CD4-positive, alpha-beta T cell (primary cell): ENCODE measurements around the gene SLC13A3. TPM values are rescaled to one million over a fixed set of nuclear protein-coding genes. Genes with fewer than 3 reads are reported as not detected.
A peak's percentile ranks its signal among the peaks of the same experiment; 100 is the strongest.

ENCODE experiments used
- ATAC-seq: fragments of 200-7000 bp; cut with Tn5 transposase; one replicate; pipeline ENCODE4 v1.10.0; 2022; ENCODE audit warnings: mild to moderate bottlenecking; ENCODE audit not compliant: poor library complexity
- CTCF ChIA-PET: fragments of 350-600 bp; sonication (Branson Sonifier 250); formaldehyde crosslinking; loops from one replicate; lab custom pipeline; 2021; ENCODE audit warnings: antibody characterized with exemption, inconsistent platforms; lab: Charles Lee
- POLR2A ChIA-PET: fragments of 350-600 bp; sonication (Branson Sonifier 250); formaldehyde crosslinking; loops from one replicate; lab custom pipeline; 2021; ENCODE audit warnings: antibody characterized with exemption, inconsistent platforms; lab: Charles Lee
- DNase-seq, 14 experiments: peaks; one replicate each; pipeline ENCODE4 v3.0.0-alpha.2; 2013 to 2020; ENCODE audit warnings: mixed read lengths in 2 of 14
- H3K27ac ChIP-seq, 2 donors: one replicate each; pipeline versions ENCODE4 v1.5.1 to v1.7.0; 2013; ENCODE audit warnings: low read length in 2 of 2, low read depth in 1 of 2, mild to moderate bottlenecking in 1 of 2
- H3K27me3 ChIP-seq, 2 experiments: 1 replicate in 1 of 2; 2 replicates in 1 of 2; pipeline versions ENCODE4 v1.6.1 to v1.7.0; 2013; ENCODE audit warnings: low read length in 2 of 2, control low read depth in 1 of 2, mild to moderate bottlenecking in 1 of 2, moderate library complexity in 1 of 2; ENCODE audit not compliant: insufficient read depth in 2 of 2, control insufficient read depth in 1 of 2
- H3K36me3 ChIP-seq: one replicate; pipeline ENCODE4 v1.6.1; 2013; ENCODE audit warnings: low read length, control low read depth; ENCODE audit not compliant: insufficient read depth
- H3K4me1 ChIP-seq: one replicate; pipeline ENCODE4 v1.6.1; 2013; ENCODE audit warnings: low read length, control low read depth; ENCODE audit not compliant: insufficient read depth
- H3K4me3 ChIP-seq: one replicate; pipeline ENCODE4 v1.5.1; 2013; ENCODE audit warnings: mild to moderate bottlenecking, low read length, moderate library complexity
- H3K9me3 ChIP-seq, 2 experiments: 1 replicate in 1 of 2; 2 replicates in 1 of 2; pipeline versions ENCODE4 v1.6.1 to v1.7.0; 2013; ENCODE audit warnings: low read length in 2 of 2, mild to moderate bottlenecking in 2 of 2, control low read depth in 1 of 2, moderate library complexity in 1 of 2; ENCODE audit not compliant: control insufficient read depth in 1 of 2, insufficient read depth in 1 of 2
- H3K27ac Mint-ChIP-seq: one replicate; pipeline ENCODE4 v1.8.0; 2020; ENCODE audit warnings: mixed read lengths
- H3K27me3 Mint-ChIP-seq: one replicate; pipeline ENCODE4 v1.8.0; 2021; ENCODE audit warnings: mixed read lengths
- H3K36me3 Mint-ChIP-seq: one replicate; pipeline ENCODE4 v1.8.0; 2021; ENCODE audit warnings: low read depth, mixed read lengths
- H3K4me1 Mint-ChIP-seq: one replicate; pipeline ENCODE4 v1.8.0; 2021; ENCODE audit warnings: low read depth, mixed read lengths
- H3K4me3 Mint-ChIP-seq: one replicate; pipeline ENCODE4 v1.8.0; 2020; ENCODE audit warnings: mild to moderate bottlenecking, mixed read lengths
- H3K9me3 Mint-ChIP-seq: one replicate; pipeline ENCODE4 v1.8.0; 2020; ENCODE audit warnings: mixed read lengths
- intact Hi-C, 2 experiments: fragments of 100-400 bp; cut with DNase I in 1 of 2; cut with micrococcal nuclease in 1 of 2; formaldehyde crosslinking; loops; one replicate each; pipeline versions ENCODE4 v1.15.1 to v1.9.0; 2023 to 2025; cut with DNase I, micrococcal nuclease
- total RNA-seq, 174 experiments: library from RNA in 2 of 174; stranded (reverse) in 2 of 174; gene quantifications; one replicate each; pipeline ENCODE4 v1.2.3 and lab custom pipeline; 2021 to 2026
- TF ChIP-seq, protein P1 (sequence below): fragments of 200-600 bp; IDR thresholded peaks from one replicate; pipeline ENCODE4 v1.8.0; 2022; ENCODE audit warnings: antibody characterized with exemption, mild to moderate bottlenecking

The SLC13A3 gene
- total RNA-seq, 2 experiments from 2014 or later, result 0.28 TPM; not detected in 1

DNA sequence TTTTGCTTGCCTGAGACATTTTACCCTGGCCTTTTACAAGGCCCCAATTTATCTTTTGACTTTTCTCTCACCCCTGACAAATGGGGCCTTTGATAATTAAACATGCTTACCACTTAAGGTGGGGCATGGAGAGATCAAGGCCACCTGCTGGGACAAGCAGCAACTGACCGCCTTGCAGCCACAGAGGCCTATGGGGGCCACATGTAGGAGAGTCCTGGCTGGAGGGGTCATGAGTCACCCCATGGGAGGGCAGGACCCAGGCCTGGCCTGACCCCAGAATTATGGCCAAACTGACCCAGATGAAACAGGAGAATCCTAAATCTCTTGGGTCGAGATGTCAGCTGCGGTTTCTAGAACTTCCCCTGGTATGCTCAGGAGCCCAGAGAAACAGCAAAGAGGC is 92.3 kb downstream of the SLC13A3 start:
- no peaks in the 10 kb centered on the region for H3K9me3 Mint-ChIP-seq
- no peaks in the 10 kb centered on the region for H3K36me3 Mint-ChIP-seq
- no peak overlapping the region for H3K27ac Mint-ChIP-seq
- DNase-seq (no peak), ATAC-seq (no peak)
- no peak overlapping the region for H3K4me3 Mint-ChIP-seq
- H3K4me1 ChIP-seq, result peaks cover 8% of the 10 kb centered on the region
- no peak overlapping the region for H3K4me3 ChIP-seq
- no peaks in the 10 kb centered on the region for H3K9me3 ChIP-seq
- intact Hi-C loops, result no loop called here
- no peaks in the 10 kb centered on the region for H3K27me3 Mint-ChIP-seq
- POLR2A ChIA-PET, result no interaction called here
- peaks cover 3 to 6% of the 10 kb centered on the region in 2 experiments for H3K27me3 ChIP-seq
- no peaks in the 10 kb centered on the region for H3K4me1 Mint-ChIP-seq
- TF ChIP-seq, protein P1, sequence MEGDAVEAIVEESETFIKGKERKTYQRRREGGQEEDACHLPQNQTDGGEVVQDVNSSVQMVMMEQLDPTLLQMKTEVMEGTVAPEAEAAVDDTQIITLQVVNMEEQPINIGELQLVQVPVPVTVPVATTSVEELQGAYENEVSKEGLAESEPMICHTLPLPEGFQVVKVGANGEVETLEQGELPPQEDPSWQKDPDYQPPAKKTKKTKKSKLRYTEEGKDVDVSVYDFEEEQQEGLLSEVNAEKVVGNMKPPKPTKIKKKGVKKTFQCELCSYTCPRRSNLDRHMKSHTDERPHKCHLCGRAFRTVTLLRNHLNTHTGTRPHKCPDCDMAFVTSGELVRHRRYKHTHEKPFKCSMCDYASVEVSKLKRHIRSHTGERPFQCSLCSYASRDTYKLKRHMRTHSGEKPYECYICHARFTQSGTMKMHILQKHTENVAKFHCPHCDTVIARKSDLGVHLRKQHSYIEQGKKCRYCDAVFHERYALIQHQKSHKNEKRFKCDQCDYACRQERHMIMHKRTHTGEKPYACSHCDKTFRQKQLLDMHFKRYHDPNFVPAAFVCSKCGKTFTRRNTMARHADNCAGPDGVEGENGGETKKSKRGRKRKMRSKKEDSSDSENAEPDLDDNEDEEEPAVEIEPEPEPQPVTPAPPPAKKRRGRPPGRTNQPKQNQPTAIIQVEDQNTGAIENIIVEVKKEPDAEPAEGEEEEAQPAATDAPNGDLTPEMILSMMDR, result no peak
- CTCF ChIA-PET, result no interaction called here
- H3K27ac ChIP-seq, result no peak overlapping the region
- no peaks in the 10 kb centered on the region for H3K36me3 ChIP-seq

DNA sequence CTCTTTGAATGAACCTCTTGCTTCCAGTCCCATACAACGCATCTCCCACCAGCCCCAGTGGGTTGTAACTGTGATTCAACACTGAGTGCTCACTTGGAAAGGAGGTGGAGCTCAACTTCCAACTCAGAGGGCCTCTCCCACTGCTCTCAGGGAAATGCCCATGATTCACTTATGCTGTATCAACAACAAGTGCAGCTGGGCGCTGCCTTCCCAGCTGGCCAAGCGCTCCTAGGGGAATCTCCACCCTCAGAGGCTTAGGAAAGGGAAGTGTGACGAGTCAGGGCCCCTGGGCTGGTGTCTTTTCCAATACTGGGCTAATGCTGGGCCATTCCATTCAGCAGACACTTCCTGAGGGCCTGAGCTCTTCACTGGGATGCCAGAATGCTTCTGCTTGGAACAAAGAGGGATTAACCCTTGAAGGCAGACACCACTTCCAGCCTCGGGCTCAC is 92.7 kb downstream of the SLC13A3 start:
- Histone ChIP-seq H3K9me3 (no peaks in the 10 kb centered on the region), H3K36me3 (no peaks in the 10 kb centered on the region), H3K27me3 (peaks cover 0 to 2% of the 10 kb centered on the region in 2 experiments), H3K4me1 (peaks cover 8% of the 10 kb centered on the region), H3K27ac (no peak overlapping the region), H3K4me3 (no peak overlapping the region)
- Mint-ChIP-seq H3K27ac (no peak overlapping the region), H3K27me3 (no peaks in the 10 kb centered on the region), H3K4me1 (no peaks in the 10 kb centered on the region), H3K4me3 (no peak overlapping the region), H3K36me3 (no peaks in the 10 kb centered on the region), H3K9me3 (no peaks in the 10 kb centered on the region)
- intact Hi-C loops, result no loop called here
- ChIA-PET POLR2A (no interaction called here), CTCF (no interaction called here)
- TF ChIP-seq, protein P1, result no peak
- ATAC-seq (no peak), DNase-seq (peak in 2 of 14 experiments; percentile 34 to 50)

DNA sequence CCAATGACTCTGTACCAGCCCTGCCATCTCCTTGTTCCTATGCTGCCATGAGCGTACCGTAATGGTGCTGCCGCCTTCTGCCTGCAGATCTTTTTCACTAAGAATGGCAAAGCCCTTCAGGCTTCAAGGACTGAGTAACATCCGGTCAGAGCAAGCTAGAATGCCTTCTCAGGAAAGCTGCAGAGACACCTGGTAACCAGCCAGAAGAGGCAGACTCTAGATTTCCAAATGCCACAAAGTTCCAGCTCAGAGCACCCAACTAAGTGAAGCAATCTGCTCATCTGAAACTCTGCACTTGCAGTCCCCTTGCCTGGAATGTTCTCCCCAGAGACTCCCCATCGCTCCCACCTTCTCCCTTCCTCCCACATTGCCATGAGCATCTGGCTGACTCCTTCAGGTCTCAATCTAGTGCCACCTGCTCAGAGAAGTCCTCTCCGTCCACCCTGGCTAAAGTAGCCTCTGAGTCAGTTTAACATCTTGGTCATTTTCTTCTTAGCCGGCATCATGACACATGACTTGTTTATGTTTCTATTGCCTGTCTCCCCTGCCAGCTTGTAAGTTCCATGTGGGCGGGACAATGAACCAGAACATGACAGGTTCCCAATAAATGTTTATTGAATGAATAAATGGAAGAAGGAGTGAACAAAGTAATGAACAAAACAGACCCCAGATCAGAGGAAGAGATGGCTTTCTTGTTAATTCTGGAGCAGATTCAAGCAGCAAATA is 93.9 kb downstream of the SLC13A3 start:
- Histone ChIP-seq H3K27me3 (no peaks in the 10 kb centered on the region), H3K27ac (no peak overlapping the region), H3K4me3 (no peak overlapping the region), H3K4me1 (peaks cover 14% of the 10 kb centered on the region), H3K36me3 (no peaks in the 10 kb centered on the region), H3K9me3 (no peaks in the 10 kb centered on the region)
- H3K4me1 Mint-ChIP-seq, result peaks cover 11% of the 10 kb centered on the region
- DNase-seq (no peak), ATAC-seq (no peak)
- H3K27ac Mint-ChIP-seq, result no peak overlapping the region
- TF ChIP-seq, protein P1, result no peak
- ChIA-PET CTCF (no interaction called here), POLR2A (no interaction called here)
- no peaks in the 10 kb centered on the region for H3K27me3 Mint-ChIP-seq
- no peaks in the 10 kb centered on the region for H3K36me3 Mint-ChIP-seq
- intact Hi-C loops, result no loop called here
- H3K4me3 Mint-ChIP-seq, result no peak overlapping the region
- H3K9me3 Mint-ChIP-seq, result no peaks in the 10 kb centered on the region
